Activated naive CD4-positive, alpha-beta T cell treated with anti-CD3 and anti-CD28 coated beads, Interleukin-2, amount 10 ng/mL, durations not matched to agents 7 days and 5 days (primary cell): ENCODE results near the gene ABHD4.
A peak's percentile ranks its signal among the peaks of the same experiment; 100 is the strongest.
"Not testable (repeated sequence)": the region's sequence is repeated elsewhere in the genome, so short reads cannot be mapped to it uniquely, and the experiment has no call there.

ENCODE experiments used
- CTCF ChIA-PET: fragments of 350-600 bp; sonication (Branson Sonifier 250); formaldehyde crosslinking; loops from one replicate; lab custom pipeline; 2021; ENCODE audit warnings: antibody characterized with exemption; lab: Charles Lee
- DNase-seq: peaks from one replicate; pipeline ENCODE4 v3.0.0-alpha.2; 2020
- H3K27ac Mint-ChIP-seq: one replicate; pipeline ENCODE4 v1.8.0; 2021; ENCODE audit warnings: mild to moderate bottlenecking, moderate library complexity, mixed read lengths
- H3K27me3 Mint-ChIP-seq: one replicate; pipeline ENCODE4 v1.8.0; 2021; ENCODE audit warnings: mild to moderate bottlenecking, mixed read lengths
- H3K36me3 Mint-ChIP-seq: one replicate; pipeline ENCODE4 v1.8.0; 2021; ENCODE audit warnings: mixed read lengths
- H3K4me1 Mint-ChIP-seq: one replicate; pipeline ENCODE4 v1.8.0; 2021; ENCODE audit warnings: mixed read lengths
- H3K4me3 Mint-ChIP-seq: one replicate; pipeline ENCODE4 v1.8.0; 2021; ENCODE audit warnings: mild to moderate bottlenecking, moderate library complexity, mixed read lengths
- H3K9me3 Mint-ChIP-seq: one replicate; pipeline ENCODE4 v1.8.0; 2021; ENCODE audit warnings: mixed read lengths

Gene ABHD4

GRCh38 chr14:22598099-22598895, at the start of gene ABHD4:
Gene ABHD4 (plus strand): TSS chr14:22598300. CDS start chr14:22598307, 7 bp downstream.
- H3K9me3 Mint-ChIP-seq, result no peaks in the 10 kb centered on the region
- peak within 1 kb of the TSS; percentile 88 for H3K4me3 Mint-ChIP-seq
- H3K4me1 Mint-ChIP-seq, result peaks cover 33% of the 10 kb centered on the region
- CTCF ChIA-PET, result interaction anchor here (0.6 to 5.0 kb wide), 8 partner anchors 9 to 253 kb away, joined by 3 to 39 read pairs (median 3); partner anchors contain the start of gene DAD1
- H3K27me3 Mint-ChIP-seq, result peaks cover 31% of the 10 kb centered on the region
- H3K36me3 Mint-ChIP-seq, result peaks cover 24% of the 10 kb centered on the region
- peak; percentile 84 for DNase-seq
- peak within 1 kb of the TSS; percentile 85 for H3K27ac Mint-ChIP-seq

GRCh38 chr14:22549324-22549962, 48.7 kb upstream of the ABHD4 start:
- H3K36me3 Mint-ChIP-seq, result peaks cover 92% of the 10 kb centered on the region
- H3K4me3 Mint-ChIP-seq, result peak overlapping the region; percentile 67
- peak; percentile 25 for DNase-seq
- CTCF ChIA-PET, result interaction anchor here (1.0 to 6.3 kb wide), 10 partner anchors 9 to 41 kb away, joined by 3 to 32 read pairs (median 6); no protein-coding TSS in a partner anchor
- peaks cover 95% of the 10 kb centered on the region for H3K4me1 Mint-ChIP-seq
- H3K27ac Mint-ChIP-seq, result peak overlapping the region; percentile 95
- H3K9me3 Mint-ChIP-seq, result no peaks in the 10 kb centered on the region
- peaks cover 4% of the 10 kb centered on the region for H3K27me3 Mint-ChIP-seq

GRCh38 chr14:22549981-22550673, 48.0 kb upstream of the ABHD4 start:
- CTCF ChIA-PET, result interaction anchor here (1.0 to 6.3 kb wide), 12 partner anchors 9 to 782 kb away, joined by 3 to 32 read pairs (median 4); no protein-coding TSS in a partner anchor
- peaks cover 88% of the 10 kb centered on the region for H3K36me3 Mint-ChIP-seq
- no peaks in the 10 kb centered on the region for H3K9me3 Mint-ChIP-seq

GRCh38 chr14:22551605-22551997, 46.5 kb upstream of the ABHD4 start:
- CTCF ChIA-PET, result interaction anchor here (1.7 to 6.3 kb wide), 5 partner anchors 9 to 784 kb away, joined by 4 to 32 read pairs (median 12); no protein-coding TSS in a partner anchor
- no peaks in the 10 kb centered on the region for H3K9me3 Mint-ChIP-seq
- DNase-seq, result peak; percentile 40
- H3K36me3 Mint-ChIP-seq, result peaks cover 83% of the 10 kb centered on the region
- H3K4me1 Mint-ChIP-seq, result peaks cover 93% of the 10 kb centered on the region
- peak overlapping the region; percentile 67 for H3K4me3 Mint-ChIP-seq
- H3K27ac Mint-ChIP-seq, result peak overlapping the region; percentile 95
- H3K27me3 Mint-ChIP-seq, result peaks cover 8% of the 10 kb centered on the region

More at GRCh38 chr14:22549981-22550673, 48.0 kb upstream of the ABHD4 start:
- H3K27me3 Mint-ChIP-seq, result peaks cover 4% of the 10 kb centered on the region
- H3K4me3 Mint-ChIP-seq, result peak overlapping the region; percentile 67
- peak overlapping the region; percentile 95 for H3K27ac Mint-ChIP-seq
- DNase-seq, result peak; percentile 69
- H3K4me1 Mint-ChIP-seq, result peaks cover 95% of the 10 kb centered on the region

GRCh38 chr14:22552001-22552826, 45.9 kb upstream of the ABHD4 start:
- Mint-ChIP-seq H3K4me3 (peak overlapping the region; percentile 67), H3K9me3 (no peaks in the 10 kb centered on the region), H3K27ac (peak overlapping the region; percentile 95), H3K4me1 (peaks cover 91% of the 10 kb centered on the region), H3K27me3 (peaks cover 8% of the 10 kb centered on the region), H3K36me3 (peaks cover 76% of the 10 kb centered on the region)
- DNase-seq, result peak; percentile 34
- CTCF ChIA-PET, result interaction anchor here (0.9 to 6.3 kb wide), 6 partner anchors 15 to 784 kb away, joined by 3 to 32 read pairs (median 4); no protein-coding TSS in a partner anchor

- no peaks in the 10 kb centered on the region for H3K9me3 Mint-ChIP-seq
- DNase-seq, result peak; percentile 24
- H3K4me1 Mint-ChIP-seq, result peaks cover 91% of the 10 kb centered on the region
- peaks cover 8% of the 10 kb centered on the region for H3K27me3 Mint-ChIP-seq
- peak overlapping the region; percentile 95 for H3K27ac Mint-ChIP-seq
- H3K36me3 Mint-ChIP-seq, result peaks cover 71% of the 10 kb centered on the region
- CTCF ChIA-PET, result interaction anchor here (0.9 to 6.3 kb wide), 5 partner anchors 15 to 639 kb away, joined by 3 to 32 read pairs (median 4); no protein-coding TSS in a partner anchor
- peak overlapping the region; percentile 67 for H3K4me3 Mint-ChIP-seq
Observed at GRCh38 chr14:22552827-22553076, 45.3 kb upstream of the ABHD4 start.

- H3K27ac Mint-ChIP-seq, result peak overlapping the region; percentile 95
- peaks cover 91% of the 10 kb centered on the region for H3K4me1 Mint-ChIP-seq
- CTCF ChIA-PET, result interaction anchor here (0.9 to 6.3 kb wide), 3 partner anchors 17 to 640 kb away, joined by 4 to 32 read pairs (median 4); no protein-coding TSS in a partner anchor
- no peaks in the 10 kb centered on the region for H3K9me3 Mint-ChIP-seq
- peak overlapping the region; percentile 58 for H3K4me3 Mint-ChIP-seq
- H3K27me3 Mint-ChIP-seq, result peaks cover 8% of the 10 kb centered on the region
- H3K36me3 Mint-ChIP-seq, result peaks cover 64% of the 10 kb centered on the region
- no peak for DNase-seq
Observed at GRCh38 chr14:22553445-22553844, 44.7 kb upstream of the ABHD4 start.

GRCh38 chr14:22553861-22554497, 44.1 kb upstream of the ABHD4 start:
- peak; percentile 48 for DNase-seq
- Mint-ChIP-seq H3K4me3 (peak overlapping the region; percentile 80), H3K4me1 (peaks cover 93% of the 10 kb centered on the region), H3K27ac (peak overlapping the region; percentile 97), H3K36me3 (peaks cover 65% of the 10 kb centered on the region)
- CTCF ChIA-PET, result interaction anchor here (1.2 to 3.5 kb wide), 2 partner anchors 8 to 16 kb away, joined by 4 to 139 read pairs; no protein-coding TSS in a partner anchor
- not testable (repeated sequence) for H3K27me3 Mint-ChIP-seq, H3K9me3 Mint-ChIP-seq

GRCh38 chr14:22554498-22555383, 43.4 kb upstream of the ABHD4 start:
- peak overlapping the region; percentile 80 for H3K4me3 Mint-ChIP-seq
- H3K9me3 Mint-ChIP-seq, result no peaks in the 10 kb centered on the region
- H3K4me1 Mint-ChIP-seq, result peaks cover 93% of the 10 kb centered on the region
- peaks cover 8% of the 10 kb centered on the region for H3K27me3 Mint-ChIP-seq
- H3K36me3 Mint-ChIP-seq, result peaks cover 60% of the 10 kb centered on the region
- DNase-seq, result peak; percentile 48
- H3K27ac Mint-ChIP-seq, result peak overlapping the region; percentile 97
- CTCF ChIA-PET, result interaction anchor here (1.0 to 3.5 kb wide), 11 partner anchors 9 to 470 kb away, joined by 3 to 139 read pairs (median 6); no protein-coding TSS in a partner anchor

- no peaks in the 10 kb centered on the region for H3K9me3 Mint-ChIP-seq
- H3K4me3 Mint-ChIP-seq, result peak overlapping the region; percentile 80
- peak; percentile 67 for DNase-seq
Observed at GRCh38 chr14:22555384-22556011, 42.6 kb upstream of the ABHD4 start.

More at GRCh38 chr14:22555384-22556011, 42.6 kb upstream of the ABHD4 start:
- peak overlapping the region; percentile 97 for H3K27ac Mint-ChIP-seq
- peaks cover 93% of the 10 kb centered on the region for H3K4me1 Mint-ChIP-seq
- H3K27me3 Mint-ChIP-seq, result peaks cover 8% of the 10 kb centered on the region
- CTCF ChIA-PET, result interaction anchor here (0.9 to 3.5 kb wide), 25 partner anchors 8 to 805 kb away, joined by 3 to 139 read pairs (median 6); no protein-coding TSS in a partner anchor
- H3K36me3 Mint-ChIP-seq, result peaks cover 57% of the 10 kb centered on the region
